H7 (cell line): Measurements from ENCODE around the gene GREB1. TPM values are rescaled to one million over a fixed set of nuclear protein-coding genes. Genes with fewer than 3 reads are reported as not detected.
A peak's percentile ranks its signal among the peaks of the same experiment; 100 is the strongest.

ENCODE experiments used
- DNase-seq: peaks from one replicate; pipeline ENCODE4 v3.0.0; 2012
- H3K27me3 ChIP-seq: 2 replicates; pipeline ENCODE4 v1.6.0; 2011; ENCODE audit warnings: mild to moderate bottlenecking, low read length; ENCODE audit not compliant: control insufficient read depth, insufficient read depth
- H3K36me3 ChIP-seq: replicated peaks from 2 replicates; pipeline ENCODE4 v1.5.1; 2011; ENCODE audit warnings: low read length; ENCODE audit not compliant: control insufficient read depth, insufficient read depth
- H3K4me3 ChIP-seq: 2 replicates; pipeline ENCODE4 v1.5.1; 2011; ENCODE audit warnings: low read depth, mild to moderate bottlenecking, control low read depth, low read length, moderate library complexity; ENCODE audit not compliant: insufficient read depth
- total RNA-seq: library from RNA; depleted of rRNA; stranded (reverse); fragments of >200 nt; shearing (Covaris generic); gene quantifications from 2 replicates; pipeline ENCODE4 v1.2.3, GENCODE V29; 2014

GREB1 gene
- total RNA-seq, 1 experiment from 2014 or later: 17.3 TPM

DNA sequence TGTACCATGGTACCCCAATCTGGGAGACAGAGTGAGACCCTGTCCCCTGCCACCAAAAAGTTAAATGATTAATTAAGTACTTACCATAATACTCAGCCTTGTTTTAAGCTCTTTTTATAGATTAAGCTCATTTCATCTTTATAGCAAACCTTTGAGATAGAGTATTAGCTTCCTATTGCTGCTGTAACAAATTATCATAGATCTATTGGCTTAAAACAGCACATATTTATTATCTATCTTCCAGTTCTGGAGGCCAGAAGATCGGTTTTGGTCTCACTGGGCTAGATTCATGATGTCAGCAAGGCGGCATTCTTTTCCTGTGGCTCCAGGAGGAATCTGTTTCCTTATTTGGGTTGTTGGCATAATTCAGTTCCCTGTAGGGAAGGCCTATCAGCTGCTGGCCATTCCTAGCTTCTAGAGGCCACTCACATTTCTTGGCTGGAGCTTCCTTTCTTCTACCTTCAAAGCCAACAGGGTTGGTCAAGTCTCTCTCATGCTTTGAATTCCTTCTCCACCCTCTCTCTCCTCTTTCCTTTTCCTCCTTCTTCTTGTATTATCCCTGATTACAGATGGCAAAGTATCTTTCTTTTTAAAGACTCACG is 13.7 kb upstream of the GREB1 start:
- H3K27me3 ChIP-seq: no peaks in the 10 kb centered on the region
- no peaks in the 10 kb centered on the region for H3K36me3 ChIP-seq
- no peak for DNase-seq
- no peak overlapping the region for H3K4me3 ChIP-seq

DNA sequence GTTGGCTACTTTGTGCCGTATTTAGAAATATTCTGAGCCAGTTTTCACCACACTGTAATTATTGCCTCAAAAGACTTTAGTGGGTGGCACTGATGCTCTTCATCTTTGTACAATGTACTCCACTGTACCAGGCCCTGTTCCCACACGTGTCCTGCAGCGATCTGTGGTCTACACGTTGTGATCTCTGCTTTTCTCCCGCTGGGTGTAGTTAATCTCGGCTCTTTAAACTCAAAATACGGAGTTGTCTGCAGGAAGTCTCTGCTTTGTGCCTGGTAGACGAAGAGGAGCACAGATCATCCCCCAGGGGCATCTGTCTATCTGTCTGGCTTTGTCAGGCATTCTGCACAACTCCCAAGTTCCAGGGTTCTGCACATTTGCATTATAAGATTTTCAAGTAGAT is 12.1 kb upstream of the GREB1 start:
- DNase-seq: no peak
- no peaks in the 10 kb centered on the region for H3K27me3 ChIP-seq
- H3K36me3 ChIP-seq: no peaks in the 10 kb centered on the region
- H3K4me3 ChIP-seq: no peak overlapping the region

DNA sequence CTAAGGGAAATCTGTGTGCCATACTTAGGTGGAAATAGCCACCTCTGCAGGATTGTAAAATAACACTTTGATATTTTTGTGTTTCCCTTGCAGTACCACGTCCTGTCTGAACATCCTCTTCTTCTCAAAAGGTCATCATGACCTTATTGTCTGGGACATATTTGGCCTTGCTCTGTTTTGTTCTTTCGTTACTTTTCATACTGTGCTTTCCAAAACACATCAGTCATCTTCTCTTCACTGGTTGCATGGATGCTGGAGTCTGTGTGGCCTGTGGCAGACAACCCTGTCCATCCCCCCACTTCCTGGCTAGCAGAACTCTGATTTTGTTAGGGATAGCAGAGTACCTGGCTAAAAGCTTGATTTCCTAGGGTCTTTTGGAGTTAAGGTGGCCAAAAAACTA is 9.4 kb upstream of the GREB1 start:
- no peaks in the 10 kb centered on the region for H3K36me3 ChIP-seq
- DNase-seq: no peak
- no peak overlapping the region for H3K4me3 ChIP-seq
- no peaks in the 10 kb centered on the region for H3K27me3 ChIP-seq

DNA sequence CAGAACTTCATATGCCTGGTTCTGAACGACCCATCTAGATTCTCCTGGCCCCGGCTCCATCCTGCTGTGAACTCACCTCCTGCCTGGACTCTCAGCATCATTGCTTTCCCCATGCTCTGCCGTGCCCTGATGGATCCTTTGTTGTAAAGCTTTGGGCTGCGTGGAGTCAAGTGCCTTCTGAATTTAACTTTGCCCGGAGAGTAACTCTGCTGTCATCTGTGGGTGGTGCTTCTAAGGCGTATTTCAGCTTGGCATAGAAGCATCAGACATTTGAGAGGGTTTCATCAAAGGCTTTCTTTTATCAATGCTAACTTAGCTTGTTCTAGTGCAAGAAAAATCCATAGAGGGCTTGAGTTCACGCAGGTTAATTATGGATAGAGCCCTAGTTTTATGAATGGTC is 8.1 kb upstream of the GREB1 start:
- no peak for DNase-seq
- H3K36me3 ChIP-seq: no peaks in the 10 kb centered on the region
- H3K4me3 ChIP-seq: no peak overlapping the region
- no peaks in the 10 kb centered on the region for H3K27me3 ChIP-seq

DNA sequence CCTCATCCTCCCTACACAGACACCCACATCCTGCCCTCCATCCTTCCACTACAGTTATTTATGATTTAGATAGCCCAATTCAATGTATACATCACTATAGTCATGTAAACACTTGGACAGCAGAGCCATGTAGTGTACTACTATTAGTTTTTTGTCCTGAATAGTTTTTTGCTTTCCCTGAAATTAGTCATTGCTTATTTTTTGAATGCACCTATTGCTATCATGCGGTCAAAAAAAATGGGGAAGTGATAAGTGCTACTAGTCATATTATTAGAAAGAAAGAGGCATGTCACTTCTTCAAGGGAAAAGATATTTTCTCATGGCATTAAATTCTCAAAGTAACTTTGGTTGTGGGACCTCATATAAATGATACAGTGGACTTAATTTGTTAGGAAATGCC is 6.8 kb upstream of the GREB1 start:
- H3K4me3 ChIP-seq: no peak overlapping the region
- no peaks in the 10 kb centered on the region for H3K27me3 ChIP-seq
- no peaks in the 10 kb centered on the region for H3K36me3 ChIP-seq
- DNase-seq: no peak

DNA sequence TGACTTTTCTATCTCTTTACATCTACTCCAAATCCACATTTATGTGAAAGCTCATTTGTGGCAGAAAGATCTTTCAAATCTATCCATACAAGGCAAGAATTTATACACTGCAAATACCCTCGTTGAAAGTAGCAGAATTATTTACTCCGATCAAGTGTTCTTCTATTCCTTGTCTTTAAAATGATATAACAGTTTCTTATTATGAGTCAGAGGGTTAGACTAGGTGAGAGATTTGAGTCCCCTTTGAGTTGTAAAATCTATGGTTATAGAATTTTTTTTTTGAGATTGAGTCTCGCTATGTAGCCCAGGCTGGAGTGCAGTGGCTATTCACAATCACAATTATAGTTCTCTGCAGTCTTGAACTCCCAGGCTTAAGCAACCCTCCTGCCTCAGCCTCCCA is 5.6 kb upstream of the GREB1 start:
- Histone ChIP-seq H3K27me3 (no peaks in the 10 kb centered on the region), H3K4me3 (no peak overlapping the region), H3K36me3 (no peaks in the 10 kb centered on the region)
- no peak for DNase-seq

DNA sequence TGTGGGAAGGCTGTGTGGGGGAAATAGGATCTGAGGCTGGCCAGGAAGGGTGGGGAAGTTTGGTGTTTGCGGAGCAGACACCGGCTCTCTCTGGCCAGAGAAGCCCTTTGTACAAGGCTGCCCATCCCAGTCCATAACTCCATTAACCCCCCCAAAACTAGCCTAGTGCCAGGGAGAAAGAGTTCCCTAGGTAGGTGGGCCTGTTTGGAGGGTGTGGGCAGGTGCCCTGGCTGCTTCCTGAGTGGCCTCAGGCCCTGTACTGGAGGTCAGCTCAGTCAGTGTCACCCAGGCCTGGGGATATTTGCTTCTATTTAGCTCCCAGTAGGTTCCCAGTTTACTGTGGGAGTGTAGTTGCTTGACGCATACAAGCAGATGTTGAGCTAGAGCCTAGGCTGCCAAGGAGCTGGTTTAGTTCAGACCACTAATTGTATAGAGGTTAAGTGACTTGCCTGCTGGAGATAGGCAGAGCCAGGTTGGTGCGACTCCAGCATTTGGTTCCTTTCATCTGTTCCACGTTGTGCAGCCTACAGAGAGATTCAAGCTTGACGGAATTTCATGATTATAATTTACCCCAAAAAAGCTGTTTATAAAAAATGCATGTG is 2.9 kb upstream of the GREB1 start:
- DNase-seq: no peak
- Histone ChIP-seq H3K27me3 (no peaks in the 10 kb centered on the region), H3K36me3 (no peaks in the 10 kb centered on the region), H3K4me3 (no peak overlapping the region)

DNA sequence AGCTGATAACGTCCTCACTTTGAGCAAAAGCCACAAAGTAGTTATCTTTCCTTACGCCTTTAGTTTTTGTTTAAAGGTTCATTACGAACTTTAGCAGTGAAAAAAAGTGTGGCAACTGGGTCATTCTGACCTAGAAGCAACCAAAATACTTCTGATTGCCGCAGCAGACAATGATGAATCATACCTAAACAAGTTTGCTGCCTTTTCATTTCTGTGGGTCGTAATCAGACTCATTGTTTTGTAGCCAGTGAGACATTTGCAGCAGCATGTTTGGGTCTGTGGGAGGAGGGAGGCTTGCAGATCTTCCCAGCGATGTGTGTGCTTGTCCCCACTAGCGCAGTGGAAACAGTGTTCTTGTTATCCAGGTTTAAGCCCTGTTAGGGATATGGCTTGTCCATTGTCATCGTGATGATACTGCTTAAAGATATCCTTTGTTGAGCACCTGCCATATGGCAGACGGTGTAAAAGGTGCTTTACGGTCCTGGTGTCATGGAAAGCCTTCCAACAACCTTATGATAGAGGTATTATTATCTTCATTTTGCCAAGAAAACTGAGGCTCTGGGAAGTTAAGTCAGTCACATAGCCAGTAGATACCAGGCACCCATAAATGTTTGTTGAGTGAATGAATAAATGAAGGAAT is 1.3 kb upstream of the GREB1 start:
- no peak overlapping the region for H3K4me3 ChIP-seq
- no peak for DNase-seq
- H3K27me3 ChIP-seq: no peaks in the 10 kb centered on the region
- H3K36me3 ChIP-seq: no peaks in the 10 kb centered on the region

DNA sequence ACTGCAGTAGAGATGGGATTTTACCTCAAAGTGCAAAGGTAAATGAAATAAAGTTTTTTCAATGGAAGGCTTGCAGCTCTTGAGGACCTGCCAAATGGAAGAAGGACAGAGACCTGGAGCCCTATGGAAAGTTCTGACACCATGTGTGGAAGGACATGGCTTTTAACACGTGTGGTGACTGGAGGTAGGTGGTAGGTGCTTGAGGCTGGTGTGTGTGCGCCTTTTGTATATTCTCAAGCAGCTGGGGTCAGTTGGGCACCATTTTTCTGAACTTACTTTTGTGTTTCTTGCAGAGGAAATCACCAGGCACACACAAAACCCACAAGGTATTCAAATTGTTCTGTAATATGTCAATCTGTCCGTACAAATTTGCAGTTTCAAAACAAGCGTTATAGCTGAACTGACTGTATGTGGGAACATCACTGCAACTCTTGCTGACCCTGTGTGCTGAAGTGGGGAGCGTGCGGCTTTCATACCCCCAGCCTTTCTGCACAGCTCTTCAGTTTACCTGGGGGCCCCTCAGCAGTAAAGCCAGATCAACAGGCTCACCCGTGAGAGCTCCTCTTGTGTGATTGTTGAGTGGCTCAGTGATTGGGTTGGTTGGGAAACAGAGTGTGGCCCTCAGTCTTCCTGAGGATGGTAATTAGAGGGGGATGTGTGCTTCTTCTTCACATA is 363 bp downstream of the GREB1 start:
- Histone ChIP-seq H3K4me3 (no peak overlapping the region), H3K36me3 (no peaks in the 10 kb centered on the region), H3K27me3 (no peaks in the 10 kb centered on the region)
- no peak for DNase-seq

DNA sequence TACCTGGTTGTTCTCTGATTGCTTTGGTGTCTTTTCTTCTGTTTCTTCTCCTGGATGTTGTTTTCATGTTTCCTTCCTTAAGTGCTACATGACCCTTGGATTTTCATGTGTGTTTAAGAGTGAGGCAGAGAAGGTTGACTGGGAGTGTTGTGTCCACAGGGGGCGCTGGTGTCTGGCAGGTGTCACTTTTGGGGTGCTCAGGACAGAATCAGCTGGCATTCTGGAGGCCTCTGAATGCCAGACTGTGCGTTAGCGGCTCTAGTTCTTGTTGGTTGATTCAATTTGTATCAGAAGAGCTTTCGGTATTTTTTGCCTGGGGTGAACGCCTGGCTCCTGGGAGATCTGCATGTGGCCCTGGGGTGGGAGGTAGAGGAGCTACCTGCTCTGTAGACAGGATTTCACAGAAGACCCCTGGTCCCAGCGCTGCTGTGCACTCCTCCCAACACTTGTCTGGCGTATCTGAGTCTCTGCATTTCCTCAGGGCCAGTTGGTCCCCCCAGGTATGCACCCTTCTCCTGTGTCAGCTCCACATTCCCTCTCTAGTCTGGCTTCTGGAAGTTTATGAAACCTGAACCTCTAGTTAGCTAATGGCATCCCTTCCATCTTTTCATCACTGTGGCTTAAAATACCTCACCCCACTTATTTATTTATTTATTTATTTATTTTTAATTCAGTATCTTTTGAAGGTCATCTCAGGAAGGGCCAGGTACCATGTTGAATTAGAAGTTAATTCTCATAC is 1.1 kb downstream of the GREB1 start:
- no peak overlapping the region for H3K4me3 ChIP-seq
- no peaks in the 10 kb centered on the region for H3K36me3 ChIP-seq
- H3K27me3 ChIP-seq: no peaks in the 10 kb centered on the region
- peak; percentile 63 for DNase-seq

DNA sequence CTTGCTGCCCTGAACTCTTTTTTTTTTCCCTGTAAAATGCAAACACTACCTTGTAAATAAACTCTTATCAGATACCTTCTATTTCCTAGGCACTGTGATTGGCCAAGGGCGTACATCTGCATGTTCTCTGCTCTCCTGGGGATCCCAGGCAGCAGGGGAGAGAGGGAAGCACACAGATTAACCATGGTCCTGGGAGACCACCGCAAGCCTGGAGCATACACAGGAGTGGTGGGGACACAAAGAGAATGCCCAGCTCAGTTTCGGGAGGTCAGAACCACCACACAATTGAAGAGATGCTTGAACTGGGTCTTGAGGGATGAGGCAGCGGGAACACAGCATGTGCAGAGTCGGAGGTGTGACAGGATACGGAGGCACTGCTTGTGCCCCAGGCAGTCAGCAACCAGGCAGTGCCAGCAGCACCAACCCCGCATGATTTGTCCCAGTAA is 2.1 kb downstream of the GREB1 start:
- DNase-seq: no peak
- no peaks in the 10 kb centered on the region for H3K27me3 ChIP-seq
- H3K4me3 ChIP-seq: no peak overlapping the region
- H3K36me3 ChIP-seq: no peaks in the 10 kb centered on the region

DNA sequence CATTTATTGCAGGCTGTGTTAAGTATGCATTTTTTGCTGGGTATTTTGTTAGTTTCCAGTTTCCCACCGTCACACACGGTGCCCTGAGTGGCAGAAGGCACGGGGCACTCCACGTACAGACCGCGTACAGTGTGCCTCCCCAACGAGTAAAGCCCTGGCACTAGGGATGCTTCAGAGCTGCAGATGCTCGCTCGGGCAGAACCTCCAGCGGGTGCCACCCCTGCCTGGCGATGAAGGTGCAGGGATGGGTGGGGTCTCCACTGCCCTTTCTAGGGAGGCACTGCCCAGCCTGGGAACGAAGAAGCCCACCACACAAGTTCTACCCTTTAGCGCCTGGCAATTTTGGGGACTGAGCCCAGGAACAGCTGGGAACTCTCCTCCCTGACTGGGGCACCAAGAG is 4.1 kb downstream of the GREB1 start:
- no peak for DNase-seq
- Histone ChIP-seq H3K36me3 (no peaks in the 10 kb centered on the region), H3K4me3 (no peak overlapping the region), H3K27me3 (no peaks in the 10 kb centered on the region)

DNA sequence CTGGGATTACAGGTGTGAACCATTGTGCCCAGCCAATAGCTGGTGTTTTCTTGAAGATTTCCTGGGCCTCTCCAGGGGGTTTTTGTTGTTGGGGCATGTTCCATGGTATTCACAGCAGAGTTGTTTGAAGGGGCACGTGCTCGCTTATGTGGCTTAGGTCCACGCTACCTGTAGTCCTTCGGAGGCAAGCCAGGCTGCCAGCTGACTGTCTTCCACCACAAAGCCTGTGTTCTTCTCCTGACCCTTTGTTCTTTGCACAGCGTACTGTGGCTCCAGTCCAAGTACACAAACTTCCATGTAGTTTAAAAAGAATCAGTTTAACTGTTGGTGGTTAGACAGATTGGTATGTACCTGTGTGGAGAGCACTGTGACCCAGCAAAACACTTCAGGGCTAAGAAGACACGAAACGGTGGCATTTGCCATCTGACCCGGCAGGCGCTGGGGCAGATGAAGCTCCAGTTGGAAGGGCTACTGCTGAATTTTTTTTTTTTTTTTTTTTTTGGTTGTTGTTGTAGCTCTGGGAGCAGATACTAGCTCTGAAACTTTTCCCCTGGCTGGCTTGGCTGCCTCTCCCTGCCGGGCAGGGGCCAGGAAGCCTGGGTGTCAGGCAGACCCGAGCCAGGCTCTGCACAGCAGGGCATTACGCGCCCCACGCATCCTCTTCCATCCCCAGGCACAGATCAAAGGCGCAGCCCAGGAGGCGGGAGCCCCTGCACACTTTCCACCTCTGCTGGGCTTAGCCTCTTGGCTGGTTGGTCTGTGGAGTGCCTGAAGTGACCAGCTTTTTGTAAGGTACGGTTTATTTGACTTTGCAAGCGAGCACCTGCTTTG is 5.7 kb downstream of the GREB1 start:
- DNase-seq: no peak
- Histone ChIP-seq H3K36me3 (no peaks in the 10 kb centered on the region), H3K4me3 (no peak overlapping the region), H3K27me3 (no peaks in the 10 kb centered on the region)
